ENCODE data around the gene NR6A1.

The NR6A1 gene

GRCh38 chr9:124613849-124614248 lies 157.3 kb downstream of the NR6A1 start:
- DNase-seq (ENCODE audit: low spot score) = no peak

DNA sequence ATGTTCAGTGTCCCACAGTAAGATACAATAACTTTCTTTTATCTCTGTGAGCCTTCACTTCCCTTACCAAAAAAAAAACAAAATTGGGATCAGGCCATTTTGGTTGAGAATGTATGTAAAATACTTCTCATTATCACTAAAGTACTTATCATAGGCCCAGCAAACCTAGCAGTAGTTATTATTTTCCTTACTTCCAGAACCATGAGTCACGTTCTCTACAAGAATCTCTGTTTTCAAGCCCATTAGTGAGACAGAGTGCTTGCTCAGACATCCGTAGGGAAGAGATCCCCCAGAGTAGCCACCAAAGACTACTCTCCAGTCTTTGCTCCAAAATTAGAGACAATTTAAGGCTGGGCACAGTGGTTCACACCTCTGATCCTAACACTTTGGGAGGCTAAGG lies 160.0 kb downstream of the NR6A1 start:
- DNase-seq (ENCODE audit: low spot score) = no peak

- no peak for DNase-seq (ENCODE audit: low spot score)
These were observed 165.1 kb downstream of the NR6A1 start for GRCh38 chr9:124606027-124606426.

DNA sequence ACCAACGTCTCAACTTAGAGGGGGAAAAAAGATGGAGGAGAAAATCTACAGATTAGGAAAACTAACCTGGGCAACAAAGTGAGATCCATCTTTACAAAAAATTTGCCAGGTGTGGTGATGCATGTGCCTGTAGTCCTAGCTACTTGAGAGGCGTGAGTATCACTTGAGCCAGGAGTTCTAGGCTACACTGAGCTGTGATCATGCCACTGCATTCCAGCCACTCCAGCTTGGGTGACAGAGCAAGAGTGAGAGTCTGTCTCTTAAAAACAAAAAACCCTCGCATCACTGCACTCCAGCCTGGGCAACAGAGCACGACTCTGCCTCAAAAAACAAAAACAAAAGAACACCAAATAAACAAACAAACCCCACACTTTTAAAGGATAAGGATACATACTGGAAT lies 165.9 kb downstream of the NR6A1 start:
- DNase-seq (ENCODE audit: low spot score) = no peak

DNA sequence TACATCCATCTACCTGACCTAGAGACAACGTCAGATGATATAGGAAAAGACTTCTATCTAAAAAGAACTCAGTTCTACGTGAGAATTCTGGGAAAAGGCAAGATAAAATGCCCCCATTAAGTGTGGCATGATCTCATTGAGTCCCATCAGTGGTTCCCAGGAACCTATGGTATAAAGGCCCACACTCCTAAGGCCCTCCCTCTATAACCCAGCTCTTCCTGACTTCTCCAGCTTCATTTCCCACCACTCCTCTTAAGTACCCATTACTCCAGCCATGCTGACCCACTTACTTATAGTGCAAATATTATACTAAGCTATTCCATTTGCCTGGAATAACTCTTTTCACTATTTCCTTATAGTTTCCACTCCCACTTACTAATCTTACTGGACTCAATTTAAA lies 168.5 kb downstream of the NR6A1 start:
- DNase-seq (ENCODE audit: low spot score) = no peak

GRCh38 chr9:124602204-124602603 lies 168.9 kb downstream of the NR6A1 start:
- no peak for DNase-seq (ENCODE audit: low spot score)

DNA sequence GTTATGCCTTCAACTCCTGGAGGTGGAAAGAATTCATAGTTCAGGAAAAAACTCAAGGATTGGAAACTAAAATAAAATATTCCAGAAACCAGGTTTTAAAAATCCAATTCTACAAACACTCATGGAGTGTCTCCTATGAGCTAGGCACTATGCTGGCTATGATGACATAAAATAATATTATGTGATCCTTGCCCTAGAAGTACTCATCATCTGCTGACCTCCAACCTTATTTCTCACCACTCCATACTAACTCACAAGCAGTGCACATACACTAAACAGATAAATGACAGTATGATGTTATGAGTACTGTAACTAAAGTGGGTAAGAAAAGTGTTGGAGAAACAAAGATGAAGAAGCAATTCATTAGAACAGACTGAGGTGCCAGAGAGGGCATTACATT lies 170.7 kb downstream of the NR6A1 start:
- no peak for DNase-seq (ENCODE audit: low spot score)

DNA sequence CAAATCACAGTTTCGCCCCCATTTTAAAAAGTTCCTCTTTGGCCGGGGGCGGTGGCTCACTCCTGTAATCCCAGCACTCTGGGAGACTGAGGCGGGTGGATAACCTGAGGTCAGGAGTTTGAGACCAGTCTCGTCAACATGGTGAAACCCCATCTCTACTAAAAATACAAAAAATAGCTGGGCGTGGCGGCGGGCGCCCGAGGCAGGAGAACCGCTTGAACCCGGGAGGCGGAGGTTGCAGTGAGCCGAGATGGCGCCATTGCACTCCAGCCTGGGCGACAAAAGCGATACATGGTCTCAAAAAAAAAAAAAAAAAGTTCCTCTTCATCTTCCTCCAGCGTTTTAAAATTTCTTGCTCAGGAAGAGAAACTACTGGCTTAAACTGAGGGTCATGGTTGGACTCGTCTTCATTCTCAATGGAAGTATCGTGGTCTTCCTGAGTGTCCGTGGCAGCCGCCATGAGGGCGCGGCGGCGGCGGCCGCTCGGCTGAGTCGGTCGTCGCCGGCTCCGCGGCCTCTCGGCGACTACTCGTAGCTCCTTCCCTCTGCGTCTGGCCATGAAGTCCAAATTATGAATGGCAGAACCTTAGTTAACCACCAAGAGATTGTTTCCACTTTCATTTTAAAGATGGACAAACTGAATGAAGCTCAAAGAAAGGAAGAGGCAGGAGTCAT lies 171.9 kb downstream of the NR6A1 start:
- DNase-seq (ENCODE audit: low spot score) = no peak

DNA sequence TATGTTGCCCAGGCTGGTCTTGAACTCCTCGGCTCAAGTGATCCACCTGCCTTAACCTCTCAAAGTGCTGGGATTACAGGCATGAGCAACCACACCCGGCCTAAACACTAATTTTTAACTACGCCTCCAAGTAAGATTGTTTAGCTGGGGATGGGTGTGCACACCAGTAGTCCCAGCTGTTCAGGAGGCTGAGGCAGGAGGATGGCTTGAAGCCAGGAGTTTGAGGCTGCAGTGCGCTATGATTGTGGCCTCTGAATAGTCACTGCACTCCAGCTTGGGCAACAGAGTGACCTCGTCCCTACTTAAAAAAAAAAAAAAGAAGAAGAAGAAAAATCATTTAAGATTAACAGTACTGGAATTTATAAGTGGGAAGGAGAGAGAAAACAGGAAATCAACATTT lies 173.1 kb downstream of the NR6A1 start:
- DNase-seq (ENCODE audit: low spot score) = no peak

DNA sequence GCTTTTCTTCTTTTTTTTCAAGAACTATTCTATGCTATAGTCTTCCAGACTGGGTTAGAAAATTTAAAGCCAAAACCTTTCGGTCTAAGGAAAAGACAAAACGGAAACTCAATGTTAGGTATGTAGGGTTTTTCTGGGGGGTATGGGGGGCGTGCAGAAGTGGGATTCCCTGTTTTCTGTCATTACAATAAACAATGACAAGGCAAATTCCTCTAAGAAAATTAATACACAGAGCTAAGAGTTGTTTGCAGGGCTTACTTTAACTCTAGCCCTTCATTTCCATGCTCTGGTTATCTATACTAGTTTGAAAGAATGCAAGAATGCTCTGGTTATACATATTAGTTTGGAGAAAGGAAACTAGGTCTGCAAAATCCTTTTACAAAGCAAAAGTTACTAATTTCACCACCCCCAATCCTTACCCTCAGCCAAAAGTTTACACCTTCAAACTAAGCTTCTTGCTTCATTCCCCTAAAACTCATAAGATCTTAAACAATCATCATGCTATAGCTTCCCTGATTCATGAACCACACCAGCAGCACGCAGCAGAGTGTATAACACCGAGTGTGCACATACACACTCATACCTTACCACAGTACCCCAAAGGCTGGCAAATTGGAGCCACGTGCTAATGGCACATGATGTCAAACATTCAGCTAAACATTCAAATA lies 174.8 kb downstream of the NR6A1 start:
- DNase-seq (ENCODE audit: low spot score) = no peak

DNA sequence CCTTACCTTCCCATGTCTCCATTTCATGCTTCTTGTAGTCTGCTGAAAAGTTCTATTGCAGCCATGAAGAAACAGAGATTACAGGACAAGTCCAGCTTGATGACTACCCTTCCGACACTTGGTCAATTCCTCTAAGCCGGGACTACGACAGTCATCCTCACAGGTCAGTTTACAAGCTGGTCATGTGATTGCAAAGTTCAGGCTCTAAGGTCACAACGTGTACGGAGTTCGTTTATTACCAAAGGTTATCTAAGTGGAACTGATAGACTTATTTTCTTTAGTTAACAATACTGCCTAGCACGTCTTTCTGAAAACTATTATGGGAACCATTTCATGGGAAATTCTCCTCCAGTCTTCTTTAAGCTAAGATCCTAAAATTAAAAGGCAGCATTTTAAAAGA lies 175.4 kb downstream of the NR6A1 start:
- no peak for DNase-seq (ENCODE audit: low spot score)

DNA sequence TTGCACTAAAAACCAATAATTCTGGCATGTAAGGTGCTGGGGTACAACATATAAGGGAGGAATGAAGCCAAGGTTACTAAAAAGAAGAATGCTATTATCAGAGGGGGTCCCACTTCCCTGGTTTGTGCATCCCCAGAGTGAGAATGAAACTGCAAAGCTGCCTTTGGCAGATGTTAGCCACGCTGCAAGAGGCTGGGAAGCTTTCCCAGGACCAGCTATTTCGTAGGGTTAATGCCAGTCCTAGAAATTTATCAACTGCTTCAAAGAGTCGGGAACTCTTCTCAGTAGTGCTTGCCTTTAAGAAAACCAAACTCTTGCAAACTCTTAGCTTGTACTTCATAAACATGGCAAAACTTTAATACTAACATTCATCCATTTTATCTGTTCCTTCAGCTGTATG lies 176.4 kb downstream of the NR6A1 start:
- DNase-seq (ENCODE audit: low spot score) = no peak

GRCh38 chr9:124594225-124594624 lies 176.9 kb downstream of the NR6A1 start:
- DNase-seq (ENCODE audit: low spot score) = no peak

DNA sequence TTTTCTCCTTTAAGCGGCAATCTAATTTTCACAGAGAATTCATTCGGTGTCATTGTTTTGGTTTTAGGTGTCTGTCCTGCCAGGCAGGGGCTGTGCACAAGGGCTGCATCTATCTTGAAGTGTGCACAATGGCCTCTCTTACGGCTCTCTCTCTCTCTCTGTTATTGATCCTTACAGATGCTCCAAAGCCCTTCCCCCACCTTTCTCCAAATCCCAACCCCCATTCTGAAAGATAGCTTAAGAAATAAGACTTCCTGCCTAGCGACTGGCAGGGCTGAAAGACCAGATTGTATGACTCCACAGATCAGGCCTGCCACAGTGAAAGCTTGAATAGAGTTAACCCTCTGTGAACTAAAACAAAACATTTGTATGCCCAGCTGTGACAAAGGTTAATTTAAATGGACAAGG lies 177.5 kb downstream of the NR6A1 start:
- peak; percentile 75 for DNase-seq (ENCODE audit: low spot score)

GRCh38 chr9:124593200-124593599 lies 177.9 kb downstream of the NR6A1 start:
- no peak for DNase-seq (ENCODE audit: low spot score)

- no peak for DNase-seq (ENCODE audit: low spot score)
These were observed 180.0 kb downstream of the NR6A1 start for GRCh38 chr9:124590889-124591641.

DNA sequence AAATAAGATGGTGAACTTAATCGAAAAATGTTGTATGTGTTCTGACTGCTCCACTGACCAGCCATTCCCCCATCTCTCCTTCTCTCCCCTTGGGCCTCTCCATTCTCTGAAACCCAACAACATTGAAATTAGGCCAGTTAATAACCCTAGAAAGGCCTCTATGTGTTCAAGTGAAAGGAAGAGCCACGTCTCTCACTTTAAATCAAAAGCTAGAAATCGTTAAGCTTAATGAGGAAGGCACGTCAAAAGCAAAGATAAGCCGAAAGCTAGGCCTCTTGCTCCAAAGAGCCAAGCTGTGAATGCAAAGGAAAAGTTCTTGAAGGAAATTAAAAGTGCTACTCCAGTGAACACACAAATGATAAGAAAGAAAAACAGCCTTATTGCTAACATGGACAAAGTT lies 186.5 kb downstream of the NR6A1 start:
- DNase-seq (ENCODE audit: low spot score) = no peak

- no peak for DNase-seq (ENCODE audit: low spot score)
These were observed 188.0 kb downstream of the NR6A1 start for GRCh38 chr9:124583134-124583533.

GRCh38 chr9:124580186-124580585 lies 190.9 kb downstream of the NR6A1 start:
- no peak for DNase-seq (ENCODE audit: low spot score)

DNA sequence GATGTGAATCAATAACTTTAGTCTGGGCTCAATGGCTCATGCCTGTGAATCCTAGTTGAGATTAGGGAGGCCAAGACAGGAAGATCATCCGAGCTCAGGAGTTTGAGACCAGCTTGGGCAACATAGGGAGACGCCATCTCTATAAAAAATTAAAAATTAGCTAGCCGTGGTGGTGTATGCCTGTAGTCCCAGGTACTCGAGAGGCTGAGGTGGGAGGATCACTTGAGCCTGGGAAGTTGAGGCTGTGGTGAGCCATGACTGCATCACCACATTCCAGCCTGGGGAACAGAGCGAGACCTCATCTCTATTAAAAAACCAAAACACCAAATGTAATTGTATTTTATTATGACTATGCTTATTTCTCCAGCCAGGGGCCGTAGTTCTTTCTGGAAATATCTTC lies 194.4 kb downstream of the NR6A1 start:
- DNase-seq (ENCODE audit: low spot score) = no peak

- DNase-seq (ENCODE audit: low spot score) = no peak
These were observed 196.4 kb downstream of the NR6A1 start for GRCh38 chr9:124574534-124575375.

DNA sequence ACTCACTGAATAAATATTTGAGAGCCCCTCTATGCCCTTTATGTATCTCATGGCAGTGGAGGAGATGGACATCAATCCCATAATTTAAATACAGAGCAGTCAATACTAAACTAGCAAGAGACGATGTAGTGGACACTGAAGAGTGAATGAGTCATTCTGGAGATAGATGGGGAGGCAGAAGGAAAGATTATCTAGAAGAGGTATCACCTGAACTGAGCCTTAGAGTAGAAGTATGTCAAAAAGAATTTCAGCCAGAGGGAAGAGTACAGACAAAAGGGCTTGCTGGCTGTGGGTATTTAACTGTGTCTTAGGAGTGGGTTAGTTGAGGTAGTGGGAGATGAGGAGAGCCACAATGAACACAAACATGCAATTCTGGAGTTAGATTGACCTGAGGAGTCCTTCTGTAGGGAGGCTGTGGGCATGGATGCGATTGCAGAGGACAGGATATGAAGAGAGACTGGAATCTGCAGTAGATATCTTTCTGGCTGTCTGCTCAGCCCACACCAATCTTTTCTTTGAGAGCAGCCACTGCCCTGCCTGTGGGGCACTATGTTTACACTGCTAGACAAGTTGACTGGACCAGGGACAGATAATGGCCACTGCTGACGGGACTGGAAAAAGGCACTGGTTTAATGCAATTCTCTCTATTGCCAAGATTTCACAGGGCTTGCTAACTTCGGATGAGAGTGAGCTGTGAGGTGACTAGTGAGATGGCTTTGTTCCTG lies 200.0 kb downstream of the NR6A1 start:
- DNase-seq (ENCODE audit: low spot score) = no peak

Measured in iPS-NIHi11 (cell line).